AG04449 (cell line): Measurements from ENCODE around the gene FAM98C.

ENCODE experiments used
- CTCF ChIA-PET: fragments of 350-600 bp; formaldehyde crosslinking; extraction: SDS; loops from one replicate; lab custom pipeline; 2021; ENCODE audit warnings: antibody characterized with exemption; lab: Yijun Ruan, JAX
- POLR2A ChIA-PET: fragments of 400-600, 350-600 bp; formaldehyde crosslinking; extraction: SDS; loops from one replicate; lab custom pipeline; 2020; ENCODE audit warnings: antibody characterized with exemption, inconsistent platforms; lab: Yijun Ruan, JAX
- DNase-seq: peaks from one replicate; pipeline ENCODE4 v3.0.0-alpha.2; 2010; ENCODE audit warnings: low read depth, low spot score
- H3K4me3 ChIP-seq: 2 replicates; pipeline ENCODE4 v1.5.1; 2011; ENCODE audit warnings: low read depth, mild to moderate bottlenecking, control low read depth, low read length
- CTCF ChIP-seq: IDR thresholded peaks from one replicate; pipeline ENCODE4 v1.5.1; 2011; ENCODE audit warnings: mild to moderate bottlenecking, moderate library complexity, low read length, control low read depth, inconsistent platforms; ENCODE audit not compliant: insufficient read depth; ENCODE audit errors: missing control alignments

Gene FAM98C

GRCh38 chr19:38451036-38451435 is 48.1 kb downstream of the FAM98C start:
- ChIA-PET CTCF (interaction anchor here (0.7 kb wide), 1 partner anchor 168 kb away, joined by 3 read pairs; the partner anchor contains the start of gene EIF3K), POLR2A (no interaction called here)
- TF ChIP-seq CTCF = no peak
- no peak overlapping the region for H3K4me3 ChIP-seq
- DNase-seq = no peak

- TF ChIP-seq CTCF = no peak
- POLR2A ChIA-PET = no interaction called here
- CTCF ChIA-PET = no interaction called here
- no peak overlapping the region for H3K4me3 ChIP-seq
- DNase-seq = no peak
These were observed 48.7 kb downstream of the FAM98C start for GRCh38 chr19:38451629-38452028.

- H3K4me3 ChIP-seq = no peak overlapping the region
- TF ChIP-seq CTCF = no peak
- DNase-seq = no peak
- CTCF ChIA-PET = interaction anchor here (1.0 kb wide), 1 partner anchor 61 kb away, joined by 3 read pairs; no protein-coding TSS in a partner anchor
- POLR2A ChIA-PET = no interaction called here
These were observed 49.8 kb downstream of the FAM98C start for GRCh38 chr19:38452430-38453366.

- ChIA-PET POLR2A (no interaction called here), CTCF (interaction anchor here (0.8 kb wide), 1 partner anchor 28 kb away, joined by 3 read pairs; the partner anchor contains the start of gene RASGRP4)
- DNase-seq = no peak
- no peak for TF ChIP-seq CTCF
- H3K4me3 ChIP-seq = no peak overlapping the region
These were observed 50.7 kb downstream of the FAM98C start for GRCh38 chr19:38453596-38453995.

- TF ChIP-seq CTCF = no peak
- H3K4me3 ChIP-seq = no peak overlapping the region
- DNase-seq = no peak
- ChIA-PET CTCF (no interaction called here), POLR2A (no interaction called here)
These were observed 52.1 kb downstream of the FAM98C start for GRCh38 chr19:38455031-38455430.

GRCh38 chr19:38457202-38457601 is 54.3 kb downstream of the FAM98C start:
- ChIA-PET POLR2A (no interaction called here), CTCF (no interaction called here)
- DNase-seq = no peak
- no peak overlapping the region for H3K4me3 ChIP-seq
- no peak for TF ChIP-seq CTCF
